ENCODE data around the gene KLHL40. TPM values are rescaled to one million over a fixed set of nuclear protein-coding genes. Genes with fewer than 3 reads are reported as not detected.

Gene KLHL40
- total RNA-seq, 2 experiments from 2014 or later, result not detected

GRCh38 chr3:42728668-42729364 is 43.5 kb downstream of the KLHL40 start:
- CTCF ChIA-PET, result no interaction called here
- no peak overlapping the region for H3K27ac Mint-ChIP-seq
- ATAC-seq (no peak), DNase-seq (no peak)
- H3K4me3 Mint-ChIP-seq, result no peak overlapping the region
- peaks cover 19% of the 10 kb centered on the region for H3K27me3 Mint-ChIP-seq
- H3K36me3 Mint-ChIP-seq, result no peaks in the 10 kb centered on the region
- H3K4me1 Mint-ChIP-seq, result no peaks in the 10 kb centered on the region
- no peaks in the 10 kb centered on the region for H3K9me3 Mint-ChIP-seq (ENCODE audit: low read depth)

- no peaks in the 10 kb centered on the region for H3K36me3 Mint-ChIP-seq
- H3K27ac Mint-ChIP-seq, result no peak overlapping the region
- ATAC-seq (no peak), DNase-seq (no peak)
- H3K4me1 Mint-ChIP-seq, result no peaks in the 10 kb centered on the region
- H3K4me3 Mint-ChIP-seq, result no peak overlapping the region
- no peaks in the 10 kb centered on the region for H3K9me3 Mint-ChIP-seq (ENCODE audit: low read depth)
- CTCF ChIA-PET, result no interaction called here
- H3K27me3 Mint-ChIP-seq, result peaks cover 16% of the 10 kb centered on the region
Measured at GRCh38 chr3:42729404-42730145, 44.2 kb downstream of the KLHL40 start.

GRCh38 chr3:42730294-42730693 is 45.0 kb downstream of the KLHL40 start:
- Mint-ChIP-seq H3K9me3 (ENCODE audit: low read depth) (no peaks in the 10 kb centered on the region), H3K27me3 (peaks cover 16% of the 10 kb centered on the region), H3K27ac (no peak overlapping the region), H3K4me1 (no peaks in the 10 kb centered on the region), H3K4me3 (no peak overlapping the region), H3K36me3 (no peaks in the 10 kb centered on the region)
- ATAC-seq (no peak), DNase-seq (no peak)
- CTCF ChIA-PET, result no interaction called here

- CTCF ChIA-PET, result no interaction called here
- no peak overlapping the region for H3K4me3 Mint-ChIP-seq
- ATAC-seq (no peak), DNase-seq (no peak)
- H3K9me3 Mint-ChIP-seq (ENCODE audit: low read depth), result no peaks in the 10 kb centered on the region
- peaks cover 11% of the 10 kb centered on the region for H3K27me3 Mint-ChIP-seq
- H3K36me3 Mint-ChIP-seq, result no peaks in the 10 kb centered on the region
- no peak overlapping the region for H3K27ac Mint-ChIP-seq
- no peaks in the 10 kb centered on the region for H3K4me1 Mint-ChIP-seq
Measured at GRCh38 chr3:42730706-42731420, 45.5 kb downstream of the KLHL40 start.

GRCh38 chr3:42731476-42732195 is 46.3 kb downstream of the KLHL40 start:
- ATAC-seq, result no peak
- Mint-ChIP-seq H3K27ac (no peak overlapping the region), H3K36me3 (no peaks in the 10 kb centered on the region), H3K27me3 (peaks cover 7% of the 10 kb centered on the region), H3K9me3 (ENCODE audit: low read depth) (no peaks in the 10 kb centered on the region), H3K4me3 (no peak overlapping the region), H3K4me1 (no peaks in the 10 kb centered on the region)
- no peak for DNase-seq
- CTCF ChIA-PET, result no interaction called here

GRCh38 chr3:42732196-42732828 is 47.0 kb downstream of the KLHL40 start:
- DNase-seq (no peak), ATAC-seq (no peak)
- H3K36me3 Mint-ChIP-seq, result no peaks in the 10 kb centered on the region
- H3K4me3 Mint-ChIP-seq, result no peak overlapping the region
- H3K27me3 Mint-ChIP-seq, result peaks cover 4% of the 10 kb centered on the region
- no peaks in the 10 kb centered on the region for H3K4me1 Mint-ChIP-seq
- CTCF ChIA-PET, result no interaction called here
- no peak overlapping the region for H3K27ac Mint-ChIP-seq
- no peaks in the 10 kb centered on the region for H3K9me3 Mint-ChIP-seq (ENCODE audit: low read depth)

GRCh38 chr3:42732829-42733459 is 47.6 kb downstream of the KLHL40 start:
- H3K9me3 Mint-ChIP-seq (ENCODE audit: low read depth), result no peaks in the 10 kb centered on the region
- H3K4me3 Mint-ChIP-seq, result no peak overlapping the region
- CTCF ChIA-PET, result no interaction called here
- DNase-seq (no peak), ATAC-seq (no peak)
- H3K36me3 Mint-ChIP-seq, result no peaks in the 10 kb centered on the region
- H3K4me1 Mint-ChIP-seq, result no peaks in the 10 kb centered on the region
- H3K27me3 Mint-ChIP-seq, result no peaks in the 10 kb centered on the region
- H3K27ac Mint-ChIP-seq, result no peak overlapping the region

- no peak for DNase-seq
- CTCF ChIA-PET, result no interaction called here
- ATAC-seq, result no peak
- H3K4me3 Mint-ChIP-seq, result no peak overlapping the region
- H3K4me1 Mint-ChIP-seq, result no peaks in the 10 kb centered on the region
- no peaks in the 10 kb centered on the region for H3K36me3 Mint-ChIP-seq
- H3K9me3 Mint-ChIP-seq (ENCODE audit: low read depth), result no peaks in the 10 kb centered on the region
- no peak overlapping the region for H3K27ac Mint-ChIP-seq
- no peaks in the 10 kb centered on the region for H3K27me3 Mint-ChIP-seq
Measured at GRCh38 chr3:42733501-42734262, 48.3 kb downstream of the KLHL40 start.

GRCh38 chr3:42734263-42734860 is 49.0 kb downstream of the KLHL40 start:
- no peak overlapping the region for H3K4me3 Mint-ChIP-seq
- H3K9me3 Mint-ChIP-seq (ENCODE audit: low read depth), result no peaks in the 10 kb centered on the region
- H3K27ac Mint-ChIP-seq, result no peak overlapping the region
- CTCF ChIA-PET, result interaction anchor here (1.2 to 1.6 kb wide), 2 partner anchors 10 to 12 kb away, joined by 3 to 4 read pairs; no protein-coding TSS in a partner anchor
- H3K36me3 Mint-ChIP-seq, result no peaks in the 10 kb centered on the region
- H3K27me3 Mint-ChIP-seq, result no peaks in the 10 kb centered on the region
- no peak for DNase-seq
- H3K4me1 Mint-ChIP-seq, result no peaks in the 10 kb centered on the region
- no peak for ATAC-seq

- ATAC-seq (no peak), DNase-seq (no peak)
- no peaks in the 10 kb centered on the region for H3K9me3 Mint-ChIP-seq (ENCODE audit: low read depth)
- H3K27me3 Mint-ChIP-seq, result no peaks in the 10 kb centered on the region
- H3K27ac Mint-ChIP-seq, result no peak overlapping the region
- H3K4me1 Mint-ChIP-seq, result no peaks in the 10 kb centered on the region
- CTCF ChIA-PET, result interaction anchor here (1.1 to 1.6 kb wide), 3 partner anchors 10 to 13 kb away, joined by 3 to 5 read pairs (median 4); no protein-coding TSS in a partner anchor
- no peaks in the 10 kb centered on the region for H3K36me3 Mint-ChIP-seq
- H3K4me3 Mint-ChIP-seq, result no peak overlapping the region
Measured at GRCh38 chr3:42735019-42735418, 49.7 kb downstream of the KLHL40 start.

GRCh38 chr3:42735615-42736014 is 50.3 kb downstream of the KLHL40 start:
- CTCF ChIA-PET, result interaction anchor here (1.1 to 1.6 kb wide), 2 partner anchors 10 to 12 kb away, joined by 4 to 5 read pairs; no protein-coding TSS in a partner anchor
- ATAC-seq (no peak), DNase-seq (peak; percentile 23)
- Mint-ChIP-seq H3K4me1 (no peaks in the 10 kb centered on the region), H3K4me3 (no peak overlapping the region), H3K27me3 (no peaks in the 10 kb centered on the region), H3K9me3 (ENCODE audit: low read depth) (no peaks in the 10 kb centered on the region), H3K27ac (no peak overlapping the region), H3K36me3 (no peaks in the 10 kb centered on the region)

- ATAC-seq (no peak), DNase-seq (no peak)
- Mint-ChIP-seq H3K9me3 (ENCODE audit: low read depth) (no peaks in the 10 kb centered on the region), H3K27me3 (no peaks in the 10 kb centered on the region), H3K4me3 (no peak overlapping the region), H3K36me3 (no peaks in the 10 kb centered on the region), H3K4me1 (no peaks in the 10 kb centered on the region), H3K27ac (no peak overlapping the region)
- CTCF ChIA-PET, result interaction anchor here (1.1 to 1.6 kb wide), 2 partner anchors 10 to 12 kb away, joined by 4 to 5 read pairs; no protein-coding TSS in a partner anchor
Measured at GRCh38 chr3:42736081-42736480, 50.7 kb downstream of the KLHL40 start.

Data from activated CD8-positive, alpha-beta memory T cell treated with anti-CD3 and anti-CD28 coated beads, Interleukin-2, amount 10 ng/mL, durations not matched to agents 7 days and 5 days (primary cell).